Stimulated activated CD8-positive, alpha-beta memory T cell treated with anti-CD3 and anti-CD28 coated beads, Interleukin-15, amount 100 ng/mL, for 48 hours (primary cell): ENCODE measurements around the gene RPS3A.
A peak's percentile ranks its signal among the peaks of the same experiment; 100 is the strongest.
"Not testable (repeated sequence)": the region's sequence is repeated elsewhere in the genome, so short reads cannot be mapped to it uniquely, and the experiment has no call there.

Experiments
- DNase-seq, 2 donors: peaks; one replicate each; pipeline ENCODE4 v3.0.0-alpha.2; 2020; ENCODE audit warnings: low read depth in 2 of 2

RPS3A gene

DNA sequence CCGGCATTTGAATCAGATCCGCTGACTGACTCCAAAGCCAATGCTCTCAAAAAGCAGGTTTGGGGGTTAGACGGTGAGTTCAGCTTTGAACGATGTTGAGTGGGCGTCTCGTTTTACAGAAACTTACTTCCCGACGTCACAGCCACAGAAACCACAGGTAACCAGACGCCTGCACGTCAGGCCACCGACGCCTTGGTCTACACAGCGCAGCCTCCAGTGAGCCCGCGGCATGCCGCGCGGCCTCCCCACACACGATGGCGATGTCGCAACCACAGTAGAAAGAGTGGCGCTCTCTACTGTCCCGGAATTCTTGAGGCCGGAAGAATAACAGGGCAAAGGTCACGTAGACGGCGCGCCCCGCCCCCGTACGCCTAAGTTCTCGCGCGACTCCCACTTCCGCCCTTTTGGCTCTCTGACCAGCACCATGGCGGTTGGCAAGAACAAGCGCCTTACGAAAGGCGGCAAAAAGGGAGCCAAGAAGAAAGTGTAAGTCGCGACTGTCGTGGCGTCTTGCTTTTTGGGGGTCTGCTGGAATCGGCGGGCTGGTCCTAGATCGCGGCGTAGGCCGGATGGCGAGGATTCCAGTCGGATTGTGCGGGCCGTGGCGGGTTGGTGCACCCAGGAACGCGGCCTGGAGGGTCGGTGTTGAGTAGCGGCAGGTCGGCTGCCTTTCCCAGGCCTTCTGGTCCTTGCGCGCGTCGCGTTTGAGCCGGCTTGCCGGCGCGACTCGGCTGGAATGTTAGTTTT is at the start of gene RPS3A:
RPS3A (plus strand) TSS at position 400 of the 747 bp plus-strand sequence; CDS start at position 425, 25 bp downstream.
- DNase-seq: peak; percentile 94 to 96

DNA sequence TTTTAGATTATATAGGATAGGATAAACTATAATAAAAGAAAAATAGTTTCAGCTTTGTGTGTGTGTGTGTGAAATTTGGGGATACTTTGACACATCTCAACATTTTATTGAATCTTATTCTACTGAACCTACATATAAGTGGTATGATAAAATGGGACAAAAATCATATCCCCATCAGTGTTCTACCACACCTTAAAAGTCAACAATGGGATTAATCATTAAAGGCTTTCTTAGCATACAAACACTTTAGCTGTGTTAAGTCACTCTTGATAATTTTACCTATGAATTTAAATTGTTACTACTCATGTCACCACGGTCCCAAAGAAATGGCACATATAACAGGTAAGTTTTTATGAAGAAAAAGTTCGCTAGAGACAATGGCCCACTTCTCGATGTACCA is 46.6 kb upstream of the RPS3A start:
- DNase-seq: no peak

DNA sequence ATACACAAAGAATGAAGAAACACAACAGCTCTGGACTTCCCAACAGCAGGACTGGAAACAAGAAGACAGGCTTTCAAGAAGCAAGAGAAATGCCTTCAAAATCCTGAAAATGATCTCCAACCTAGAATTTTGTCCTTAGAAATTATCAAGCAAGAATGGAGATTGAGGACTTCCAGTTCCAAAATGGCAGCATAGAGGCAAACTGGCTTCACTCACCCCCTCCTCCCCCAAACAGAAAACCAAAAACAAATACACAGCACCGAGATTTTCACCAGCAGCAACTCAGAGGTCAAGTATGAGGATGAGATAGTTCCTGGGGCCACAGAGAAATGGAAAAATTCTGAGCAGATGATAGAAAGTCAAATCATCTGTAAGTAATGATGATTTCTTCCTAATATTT is 43.9 kb upstream of the RPS3A start:
- no peak for DNase-seq

DNA sequence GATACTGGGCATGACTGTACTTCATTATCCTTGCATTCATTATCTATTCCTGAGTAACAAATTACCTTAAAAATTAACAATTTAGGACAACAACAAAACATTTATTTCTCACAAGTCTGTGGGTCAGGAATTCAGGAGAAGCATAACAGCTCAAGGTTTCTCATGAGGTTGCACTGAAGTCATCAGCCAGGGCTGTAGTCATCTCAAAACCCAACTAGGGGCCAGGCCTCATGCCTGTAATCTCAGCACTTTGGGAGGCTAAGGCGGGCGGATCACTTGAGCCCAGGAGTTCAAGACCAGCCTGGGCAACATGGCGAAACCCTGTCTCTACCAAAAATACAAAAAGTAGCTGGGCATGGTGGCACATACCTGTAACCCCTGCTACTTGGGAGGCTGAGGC is 36.3 kb upstream of the RPS3A start:
- DNase-seq: not testable (repeated sequence)

DNA sequence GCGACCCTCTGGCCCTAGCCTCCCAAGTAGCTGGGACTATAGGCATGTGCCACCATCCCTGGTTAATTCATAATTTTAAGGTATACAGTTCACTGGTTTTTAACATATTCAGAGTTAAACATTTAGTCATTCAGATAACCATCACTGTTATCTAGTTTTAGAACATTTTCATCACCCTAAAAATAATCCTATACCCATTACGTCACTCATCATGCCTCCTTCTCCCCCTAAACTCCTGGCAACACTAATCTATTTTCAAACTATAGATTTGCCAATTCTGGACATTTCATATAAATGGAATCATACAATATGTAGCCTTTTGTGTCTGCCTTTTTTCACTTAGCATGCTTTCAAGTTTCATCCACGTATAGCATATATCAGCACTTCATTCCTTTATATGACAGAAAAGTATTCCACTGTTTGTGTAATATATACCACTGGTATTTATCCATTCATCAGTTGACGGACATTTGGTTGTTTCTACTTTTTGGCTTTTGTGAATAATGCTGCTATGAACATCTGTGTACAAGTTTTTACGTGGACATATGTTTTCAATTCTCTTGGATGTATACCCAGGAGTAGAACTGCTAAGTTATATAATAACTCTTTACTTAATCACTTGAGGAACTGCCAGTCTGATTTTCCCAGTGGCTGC is 32.0 kb upstream of the RPS3A start:
- no peak for DNase-seq

DNA sequence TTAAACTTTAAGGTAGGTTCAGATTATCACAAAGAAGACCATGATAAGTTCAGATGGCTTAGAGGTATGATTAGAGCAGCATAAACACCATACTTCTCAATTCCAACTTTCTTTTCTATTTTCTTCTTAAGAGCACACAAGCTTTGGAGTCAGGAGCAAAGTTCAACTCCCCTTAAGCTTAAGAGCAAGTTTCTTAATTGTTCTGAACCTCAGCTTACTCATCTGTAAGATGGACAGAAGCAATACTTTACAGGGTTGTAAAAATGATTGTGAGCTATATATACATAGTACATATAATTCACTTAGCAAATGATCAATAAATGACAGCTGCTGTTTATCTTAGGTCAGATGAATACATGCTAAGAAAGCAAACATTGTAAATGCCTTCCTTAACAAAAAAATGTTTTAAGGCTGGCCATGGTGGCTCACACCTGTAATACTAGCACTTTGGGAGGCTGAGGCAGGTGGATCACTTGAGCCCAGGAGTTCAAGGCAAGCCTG is 25.0 kb upstream of the RPS3A start:
- no peak for DNase-seq

DNA sequence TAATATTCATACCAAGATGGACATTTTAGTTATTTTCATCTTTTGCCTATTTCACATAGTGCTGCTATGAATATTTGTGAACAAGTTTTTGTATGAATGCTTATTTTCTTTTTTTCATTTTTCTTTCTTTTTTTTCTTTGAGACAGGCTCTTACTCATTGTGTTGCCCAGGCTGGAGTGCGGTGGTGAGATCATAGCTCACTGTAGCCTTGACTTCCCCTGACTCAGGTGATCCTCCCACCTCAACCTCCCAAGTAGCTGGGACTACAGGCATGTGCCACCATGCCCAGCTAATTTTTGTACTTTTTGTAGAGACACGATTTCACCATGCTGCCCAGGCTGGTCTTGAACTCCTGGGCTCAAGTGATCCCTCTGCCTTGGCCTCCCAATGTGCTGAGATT is 21.4 kb upstream of the RPS3A start:
- not testable (repeated sequence) for DNase-seq

DNA sequence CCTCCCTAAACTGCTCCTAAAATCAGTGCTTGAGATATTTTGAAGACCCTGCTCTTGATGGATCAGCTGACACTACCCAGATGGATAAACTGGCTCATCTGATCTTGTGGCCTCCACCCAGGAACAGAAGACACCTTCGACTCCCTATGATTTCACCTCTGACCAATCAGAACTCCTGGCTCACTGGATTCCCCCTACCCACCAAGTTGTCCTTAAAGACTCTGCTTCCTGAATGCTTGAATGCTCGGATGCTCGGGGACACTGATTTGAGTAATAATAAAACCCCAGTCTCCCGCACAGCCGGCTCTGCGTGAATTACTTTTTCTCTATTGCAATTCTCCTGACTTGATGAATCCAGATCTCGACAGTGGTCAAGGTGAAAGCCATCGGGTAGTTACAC is 12.0 kb upstream of the RPS3A start:
- no peak for DNase-seq

DNA sequence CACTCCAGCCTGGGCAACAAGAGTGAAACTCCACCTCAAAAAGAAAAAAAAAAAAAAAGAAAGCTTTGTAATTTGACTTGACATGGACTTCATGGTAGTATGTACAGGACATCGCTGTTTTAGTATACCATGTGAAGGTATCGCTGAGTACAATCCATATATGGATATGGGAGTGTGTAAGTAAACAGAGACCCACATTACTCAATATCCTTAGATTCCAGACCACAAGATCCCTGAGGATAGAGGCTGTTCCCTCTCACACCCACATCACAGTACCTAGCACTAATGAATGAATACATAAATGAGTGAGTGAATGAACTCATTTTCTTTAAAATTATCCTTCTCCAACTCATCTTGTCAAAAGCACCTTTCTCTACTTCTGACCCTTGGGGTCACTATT is 8.4 kb upstream of the RPS3A start:
- DNase-seq: no peak

DNA sequence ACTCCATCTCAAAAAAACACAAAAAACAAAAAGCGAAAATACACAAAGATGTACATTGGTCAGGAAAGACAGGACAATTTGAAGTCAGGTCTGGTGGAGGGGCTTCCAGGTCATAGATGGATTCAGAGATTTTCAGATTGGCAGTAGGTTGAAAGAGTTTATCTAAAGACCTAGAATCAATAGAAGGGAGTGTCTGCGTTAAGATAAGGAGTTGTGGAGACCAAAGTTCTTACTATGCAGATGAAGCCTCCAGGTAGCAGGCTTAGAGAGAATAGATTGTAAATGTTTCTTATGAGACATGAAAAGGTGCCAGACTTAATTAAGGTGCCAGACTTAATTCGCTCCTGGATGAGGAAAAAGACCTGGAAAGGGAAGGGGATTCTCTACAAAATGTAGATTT is 6.9 kb upstream of the RPS3A start:
- no peak for DNase-seq

DNA sequence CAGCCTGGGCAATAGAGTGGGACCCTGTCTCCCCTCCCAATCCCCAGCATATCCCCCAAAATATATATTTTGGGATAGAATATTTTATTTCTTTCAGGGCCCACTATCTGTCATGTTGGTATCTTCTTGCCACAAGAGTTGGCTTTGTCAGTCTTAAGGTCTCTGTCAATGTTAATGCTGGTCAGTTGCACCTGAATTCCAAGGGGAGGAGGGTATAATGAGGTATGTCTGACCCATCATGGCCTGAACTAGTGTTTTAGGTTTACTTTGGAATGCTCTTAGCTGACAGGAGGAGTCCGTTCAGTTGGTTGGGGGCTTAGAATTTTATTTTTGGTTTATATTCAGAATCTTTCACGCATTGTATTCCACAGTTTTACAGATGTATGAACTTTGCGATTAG is 6.2 kb upstream of the RPS3A start:
- DNase-seq: no peak

DNA sequence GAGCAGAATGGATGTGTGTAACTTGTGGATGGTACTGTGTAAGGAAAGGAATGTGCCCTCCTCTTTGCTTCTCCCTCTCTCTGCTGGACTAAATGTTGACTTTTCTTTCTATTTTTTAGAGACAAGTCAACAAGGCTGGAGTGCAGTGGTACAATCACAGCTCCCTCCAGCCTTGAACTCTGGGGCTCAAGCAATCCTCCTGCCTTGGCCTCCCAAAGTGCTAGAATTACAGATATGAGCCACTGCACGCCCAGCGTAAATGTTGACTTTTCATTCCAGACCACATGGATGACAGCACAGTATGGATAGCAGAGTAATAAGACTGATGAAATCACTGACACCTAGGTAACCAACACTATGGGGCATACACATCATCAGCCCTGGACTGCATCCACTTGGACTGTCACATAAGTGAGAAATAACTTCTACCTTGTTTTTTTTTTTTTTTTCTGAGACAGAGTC is 5.1 kb upstream of the RPS3A start:
- DNase-seq: no peak

DNA sequence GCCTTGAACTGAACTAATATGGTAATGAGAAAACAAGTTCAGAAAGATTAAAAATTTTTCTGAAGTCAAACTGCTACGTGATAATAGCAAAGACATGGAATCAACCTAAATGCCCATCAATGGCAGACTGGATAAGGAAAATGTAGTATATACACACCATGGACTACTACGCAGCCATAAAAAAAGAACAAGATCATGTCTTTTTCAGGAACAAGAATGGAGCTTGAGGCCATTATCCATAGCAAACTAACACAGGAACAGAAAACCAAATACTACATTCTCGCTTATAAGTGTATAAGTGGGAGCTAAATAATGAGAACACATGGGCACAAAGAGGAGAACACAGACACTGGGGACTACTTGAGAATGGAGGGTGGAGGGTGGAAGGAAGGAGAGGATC is 4.3 kb upstream of the RPS3A start:
- DNase-seq: no peak

DNA sequence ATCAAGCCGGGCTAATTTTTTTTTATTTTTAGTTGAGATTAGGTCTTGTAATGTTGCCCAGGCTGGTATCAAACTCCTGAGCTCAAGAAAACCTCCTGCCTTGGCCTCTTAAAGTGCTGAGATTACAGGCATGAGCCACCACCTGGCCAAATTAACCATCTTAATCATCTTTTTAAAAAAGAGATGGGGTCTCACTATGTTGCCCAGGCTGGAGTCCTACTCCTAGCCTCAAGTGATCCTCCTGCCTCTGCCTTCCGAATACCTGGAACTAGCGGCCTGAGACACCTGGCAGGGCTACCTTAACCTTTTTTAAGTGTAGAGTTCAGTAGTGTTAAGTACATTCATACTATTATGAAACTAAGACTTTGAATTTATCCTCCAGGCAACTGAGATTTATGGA is 1.7 kb upstream of the RPS3A start:
- DNase-seq: no peak

DNA sequence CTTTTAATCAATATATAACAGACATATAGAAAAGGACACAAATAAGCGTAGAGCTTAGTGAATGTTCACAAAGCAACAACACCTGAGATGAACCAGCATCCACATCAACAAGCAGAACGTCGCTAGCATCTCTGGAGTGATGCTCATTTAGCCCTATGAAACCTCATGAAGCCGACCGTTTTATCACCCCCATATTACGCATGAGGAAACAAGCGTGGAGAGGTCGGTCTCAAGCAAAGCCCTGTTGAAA is 524 bp upstream of the RPS3A start:
- no peak for DNase-seq

DNA sequence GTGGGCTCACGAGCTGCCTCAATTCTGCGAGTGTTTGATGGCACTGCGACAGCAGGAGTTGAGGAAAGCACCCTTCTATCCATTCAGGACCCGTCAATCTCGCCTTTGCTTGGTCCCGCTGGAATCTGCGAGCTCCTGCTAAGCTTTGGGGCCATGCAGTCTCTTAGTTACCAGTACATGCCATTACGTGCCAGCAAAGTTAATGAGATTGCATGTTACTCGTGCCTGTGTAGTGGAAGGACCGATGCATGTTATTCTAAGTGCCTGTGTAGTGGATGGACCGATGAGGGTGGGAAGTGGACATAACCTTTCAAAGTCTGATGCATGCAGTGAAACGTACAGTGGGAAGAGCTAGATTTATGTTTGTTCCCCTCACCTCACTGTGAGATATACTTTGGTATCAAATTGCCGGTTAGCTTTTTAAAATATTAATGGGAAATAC is 569 bp downstream of the RPS3A start:
- no peak for DNase-seq

DNA sequence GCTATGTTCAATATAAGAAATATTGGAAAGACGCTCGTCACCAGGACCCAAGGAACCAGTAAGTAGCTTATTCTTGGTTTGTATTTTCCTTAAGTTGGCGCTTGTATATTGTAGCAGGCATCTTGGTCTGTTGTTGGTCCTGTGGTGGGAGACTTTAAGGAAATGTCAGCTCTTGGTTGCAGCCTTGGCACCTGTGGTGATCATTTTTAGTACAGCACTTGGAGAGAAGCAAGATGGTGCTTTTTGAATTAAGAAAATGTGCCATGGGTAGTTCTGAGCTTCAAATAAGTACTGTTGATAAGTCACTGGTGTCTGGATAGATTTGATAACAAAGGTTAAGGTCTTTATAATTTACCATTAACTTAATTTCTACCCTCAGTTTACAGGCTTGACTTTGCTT is 1.1 kb downstream of the RPS3A start:
- no peak for DNase-seq

DNA sequence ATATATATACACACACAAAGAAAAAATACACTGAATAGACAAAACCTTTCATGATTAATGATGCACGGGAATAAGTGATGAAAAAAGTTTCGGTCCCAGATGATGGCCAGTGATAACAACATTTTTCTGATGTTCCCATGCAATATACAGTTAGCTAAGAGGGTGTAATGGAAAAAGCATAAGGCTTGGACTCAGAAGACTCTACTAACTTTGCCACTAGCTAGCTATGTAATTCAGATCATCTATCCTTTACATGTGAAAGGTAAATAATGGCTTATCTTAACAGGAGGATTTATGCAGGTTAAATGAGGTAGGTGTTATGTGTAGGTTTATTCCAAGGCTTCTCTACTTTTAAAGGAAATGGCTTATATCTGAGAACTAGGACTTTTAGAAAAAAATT is 4.3 kb downstream of the RPS3A start:
- no peak for DNase-seq

DNA sequence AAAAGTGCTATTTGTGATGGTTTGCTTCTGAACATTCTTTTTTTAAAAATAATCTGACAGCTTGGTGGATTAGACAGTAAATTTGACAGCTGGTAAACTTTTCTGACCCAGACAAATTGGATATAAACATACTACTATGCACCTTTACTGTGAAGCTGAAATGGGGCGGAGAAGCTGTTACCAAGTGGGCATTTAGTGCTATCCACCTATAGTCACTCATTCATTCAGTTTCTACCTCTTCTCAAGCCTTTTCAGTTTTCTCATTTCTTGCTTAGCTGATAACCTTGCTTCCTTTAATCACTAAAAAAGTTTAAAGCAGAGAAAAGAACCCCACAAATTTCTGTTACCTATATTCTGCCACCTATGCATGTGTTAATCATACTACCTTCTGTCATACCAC is 5.2 kb downstream of the RPS3A start:
- no peak for DNase-seq

DNA sequence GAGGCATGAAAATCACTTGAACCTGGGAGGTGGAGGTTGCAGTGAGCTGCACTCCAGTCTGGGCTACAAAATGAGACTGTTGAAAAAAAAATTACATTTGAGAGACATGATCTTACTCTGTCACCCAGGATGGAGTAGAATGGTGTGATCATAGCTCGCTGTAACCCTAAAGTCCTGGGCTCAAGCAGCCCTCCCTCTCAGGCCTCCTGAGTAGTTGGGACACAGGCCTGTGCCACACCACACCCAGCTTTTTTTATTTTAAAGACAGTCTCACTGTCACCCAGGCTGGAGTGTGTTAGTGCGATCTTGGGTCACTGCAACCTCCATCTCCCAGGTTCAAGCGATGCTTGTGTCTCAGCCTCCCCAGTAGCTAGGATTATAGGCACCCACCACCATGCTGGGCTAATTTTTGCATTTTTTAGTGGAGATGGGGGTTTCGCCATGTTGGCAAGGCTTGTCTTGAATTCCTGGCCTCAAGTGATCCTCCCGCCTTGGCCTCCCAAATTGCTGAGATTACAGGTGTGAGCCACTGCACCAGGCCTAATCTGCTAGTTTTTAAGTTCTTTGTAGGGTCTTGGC is 6.1 kb downstream of the RPS3A start:
- no peak for DNase-seq

DNA sequence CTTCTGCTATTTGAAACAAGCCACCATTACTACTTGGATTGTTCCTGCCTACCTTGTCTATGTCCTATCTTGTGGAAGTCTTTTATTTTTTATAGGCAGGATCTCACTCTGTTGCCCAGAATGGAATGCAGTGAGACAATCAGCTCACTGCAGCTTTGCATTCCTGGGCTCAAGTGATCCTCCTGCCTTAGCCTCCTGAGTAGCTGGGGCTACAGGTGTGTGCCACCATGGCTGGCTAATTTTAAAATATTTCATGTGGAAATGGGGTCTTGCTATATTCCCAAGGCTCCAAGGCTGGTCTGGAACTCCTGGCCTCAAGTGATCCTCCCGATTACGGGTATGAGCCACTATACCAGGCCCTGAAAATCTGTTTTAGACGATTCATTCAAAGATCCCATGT is 7.6 kb downstream of the RPS3A start:
- no peak for DNase-seq

DNA sequence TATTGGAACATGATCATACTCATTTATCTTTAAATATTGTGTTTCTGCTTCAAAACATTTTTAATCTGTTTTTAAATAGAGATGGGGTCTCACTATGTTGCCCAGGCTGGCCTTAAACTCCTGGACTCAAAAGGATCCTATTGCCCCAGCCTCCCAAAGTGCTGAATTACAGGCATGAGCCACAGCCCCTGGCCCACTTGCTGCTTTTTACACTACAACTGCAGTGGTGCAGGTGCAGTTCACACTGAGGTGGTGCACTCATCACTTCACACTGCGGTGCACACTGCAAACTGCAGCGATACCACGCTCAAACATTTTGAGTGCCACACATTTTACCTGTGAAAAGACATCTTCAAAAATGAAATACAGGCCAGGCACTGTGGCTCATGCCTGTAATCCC is 10.8 kb downstream of the RPS3A start:
- no peak for DNase-seq

DNA sequence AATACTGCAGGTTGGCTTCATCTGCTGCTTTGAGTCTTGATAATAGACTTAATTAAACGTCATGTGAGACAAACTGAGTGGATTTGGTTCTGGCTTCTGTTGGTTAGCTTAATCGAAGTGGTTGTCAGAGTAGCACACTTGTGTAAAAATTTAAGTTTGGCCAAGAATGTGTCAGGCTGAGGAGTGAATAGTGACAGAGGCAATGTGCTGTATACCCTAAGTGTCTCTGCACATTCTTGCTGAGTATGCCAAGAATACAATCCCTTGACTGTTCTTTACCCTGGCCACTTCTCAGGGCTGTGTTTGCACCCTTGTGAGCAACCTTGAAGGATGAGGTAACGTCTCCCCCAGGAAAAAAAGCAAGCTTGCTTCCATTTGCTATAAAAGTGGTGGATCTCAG is 14.9 kb downstream of the RPS3A start:
- no peak for DNase-seq
